T-helper 17 cell (primary cell): ENCODE measurements around the gene TMSB4X. TPM values are rescaled to one million over a fixed set of nuclear protein-coding genes. Genes with fewer than 3 reads are reported as not detected.
"Not testable (repeated sequence)": the region's sequence is repeated elsewhere in the genome, so short reads cannot be mapped to it uniquely, and the experiment has no call there.

Source experiments
- ATAC-seq: fragments of 150-1000 bp; cut with Tn5 transposase; 2 replicates; pipeline ENCODE4 v1.10.0; 2021; ENCODE audit warnings: mild to moderate bottlenecking, moderate library complexity
- DNase-seq, 3 donors: peaks; one replicate each; pipeline versions ENCODE4 v3.0.0 to v3.0.0-alpha.2; 2020 to 2021
- H3K9me3 ChIP-seq: one replicate; pipeline ENCODE4 v1.7.0; 2013; ENCODE audit warnings: low read length, mild to moderate bottlenecking; ENCODE audit not compliant: control insufficient read depth, poor library complexity, severe bottlenecking
- H3K27ac Mint-ChIP-seq: one replicate; pipeline ENCODE4 v1.8.0; 2022; ENCODE audit warnings: mild to moderate bottlenecking, moderate library complexity, mixed read lengths
- H3K27me3 Mint-ChIP-seq: one replicate; pipeline ENCODE4 v1.8.0; 2022; ENCODE audit warnings: mixed read lengths
- H3K36me3 Mint-ChIP-seq: one replicate; pipeline ENCODE4 v1.8.0; 2022; ENCODE audit warnings: low read depth, mixed read lengths
- H3K4me1 Mint-ChIP-seq: one replicate; pipeline ENCODE4 v1.8.0; 2022; ENCODE audit warnings: mild to moderate bottlenecking, mixed read lengths
- H3K4me3 Mint-ChIP-seq: one replicate; pipeline ENCODE4 v1.8.0; 2022; ENCODE audit warnings: mild to moderate bottlenecking, moderate library complexity, mixed read lengths
- total RNA-seq, 4 donors: library from RNA in 2 of 4; stranded (reverse) in 2 of 4; gene quantifications; one replicate each; pipeline ENCODE4 v1.2.3 and lab custom pipeline; 2022 to 2026

TMSB4X gene
- total RNA-seq, 2 donors from 2014 or later, result 5,781 to 7,183 TPM

- no peaks in the 10 kb centered on the region for H3K9me3 ChIP-seq
- H3K4me3 Mint-ChIP-seq, result peak overlapping the region; percentile 59
- DNase-seq (no peak), ATAC-seq (no peak)
- no peaks in the 10 kb centered on the region for H3K27me3 Mint-ChIP-seq
- peaks cover 33% of the 10 kb centered on the region for H3K4me1 Mint-ChIP-seq
- H3K27ac Mint-ChIP-seq, result peak overlapping the region; percentile 95
- no peaks in the 10 kb centered on the region for H3K36me3 Mint-ChIP-seq
These were observed 13.7 kb upstream of the TMSB4X start for GRCh38 chrX:12961196-12961718.

GRCh38 chrX:12962041-12962504 lies 12.8 kb upstream of the TMSB4X start:
- Mint-ChIP-seq H3K4me1 (peaks cover 38% of the 10 kb centered on the region), H3K4me3 (peak overlapping the region; percentile 59), H3K36me3 (no peaks in the 10 kb centered on the region), H3K27ac (peak overlapping the region; percentile 95), H3K27me3 (no peaks in the 10 kb centered on the region)
- ATAC-seq (no peak), DNase-seq (no peak)
- H3K9me3 ChIP-seq, result no peaks in the 10 kb centered on the region

- H3K36me3 Mint-ChIP-seq, H3K27me3 Mint-ChIP-seq: not testable (repeated sequence)
These were observed 11.6 kb upstream of the TMSB4X start for GRCh38 chrX:12963210-12963850.

GRCh38 chrX:12965131-12965940 lies 9.6 kb upstream of the TMSB4X start:
- DNase-seq (no peak), ATAC-seq (no peak)
- Mint-ChIP-seq H3K27ac (no peak overlapping the region), H3K36me3 (no peaks in the 10 kb centered on the region), H3K4me1 (peaks cover 30% of the 10 kb centered on the region), H3K4me3 (no peak overlapping the region), H3K27me3 (no peaks in the 10 kb centered on the region)
- no peaks in the 10 kb centered on the region for H3K9me3 ChIP-seq

More at GRCh38 chrX:12963210-12963850, 11.6 kb upstream of the TMSB4X start:
- peaks cover 39% of the 10 kb centered on the region for H3K4me1 Mint-ChIP-seq
- H3K4me3 Mint-ChIP-seq, ATAC-seq, DNase-seq, H3K27ac Mint-ChIP-seq, H3K9me3 ChIP-seq: not testable (repeated sequence)

- H3K27ac Mint-ChIP-seq, result peak overlapping the region; percentile 100
- no peaks in the 10 kb centered on the region for H3K27me3 Mint-ChIP-seq
- H3K9me3 ChIP-seq, result no peaks in the 10 kb centered on the region
- H3K4me1 Mint-ChIP-seq, result peaks cover 32% of the 10 kb centered on the region
- H3K4me3 Mint-ChIP-seq, result no peak overlapping the region
- ATAC-seq (no peak), DNase-seq (no peak)
- no peaks in the 10 kb centered on the region for H3K36me3 Mint-ChIP-seq
These were observed 8.8 kb upstream of the TMSB4X start for GRCh38 chrX:12966151-12966550.

- peak overlapping the region; percentile 100 for H3K27ac Mint-ChIP-seq
- ATAC-seq (peak; percentile 58), DNase-seq (no peak)
- no peaks in the 10 kb centered on the region for H3K27me3 Mint-ChIP-seq
- peak overlapping the region; percentile 86 for H3K4me3 Mint-ChIP-seq
- peaks cover 27% of the 10 kb centered on the region for H3K4me1 Mint-ChIP-seq
- no peaks in the 10 kb centered on the region for H3K9me3 ChIP-seq
- no peaks in the 10 kb centered on the region for H3K36me3 Mint-ChIP-seq
These were observed 7.0 kb upstream of the TMSB4X start for GRCh38 chrX:12967711-12968465.

GRCh38 chrX:12970691-12971202 lies 4.2 kb upstream of the TMSB4X start:
- DNase-seq (peak in 2 of 3 donors; percentile 27 to 40), ATAC-seq (peak; percentile 64)
- peaks cover 2% of the 10 kb centered on the region for H3K36me3 Mint-ChIP-seq
- peak overlapping the region; percentile 100 for H3K27ac Mint-ChIP-seq
- no peaks in the 10 kb centered on the region for H3K27me3 Mint-ChIP-seq
- H3K9me3 ChIP-seq, result no peaks in the 10 kb centered on the region
- H3K4me3 Mint-ChIP-seq, result peak overlapping the region; percentile 95
- H3K4me1 Mint-ChIP-seq, result peaks cover 33% of the 10 kb centered on the region

GRCh38 chrX:12971282-12972003 lies 3.5 kb upstream of the TMSB4X start:
- H3K9me3 ChIP-seq, result no peaks in the 10 kb centered on the region
- Mint-ChIP-seq H3K36me3 (peaks cover 5% of the 10 kb centered on the region), H3K27me3 (no peaks in the 10 kb centered on the region), H3K27ac (peak overlapping the region; percentile 100), H3K4me1 (peaks cover 35% of the 10 kb centered on the region), H3K4me3 (peak overlapping the region; percentile 95)
- no peak for DNase-seq
- no peak for ATAC-seq

GRCh38 chrX:12972243-12972642 lies 2.7 kb upstream of the TMSB4X start:
- Mint-ChIP-seq H3K4me1 (peaks cover 32% of the 10 kb centered on the region), H3K27ac (peak overlapping the region; percentile 100), H3K4me3 (peak overlapping the region; percentile 95), H3K36me3 (peaks cover 7% of the 10 kb centered on the region), H3K27me3 (no peaks in the 10 kb centered on the region)
- ATAC-seq (no peak), DNase-seq (no peak)
- H3K9me3 ChIP-seq, result no peaks in the 10 kb centered on the region

GRCh38 chrX:12972878-12973560 lies 1.9 kb upstream of the TMSB4X start:
- no peaks in the 10 kb centered on the region for H3K9me3 ChIP-seq
- Mint-ChIP-seq H3K27me3 (no peaks in the 10 kb centered on the region), H3K4me3 (peak overlapping the region; percentile 95), H3K27ac (peak overlapping the region; percentile 100), H3K36me3 (peaks cover 7% of the 10 kb centered on the region), H3K4me1 (peaks cover 31% of the 10 kb centered on the region)
- DNase-seq (no peak), ATAC-seq (no peak)

- peaks cover 34% of the 10 kb centered on the region for H3K4me1 Mint-ChIP-seq
- peaks cover 10% of the 10 kb centered on the region for H3K36me3 Mint-ChIP-seq
- H3K27ac Mint-ChIP-seq, result peak overlapping the region; percentile 100
- peak; percentile 1 for ATAC-seq
- H3K4me3 Mint-ChIP-seq, result peak overlapping the region; percentile 95
- H3K27me3 Mint-ChIP-seq, result no peaks in the 10 kb centered on the region
- peak in 1 of 3 donors; percentile 26 for DNase-seq
- H3K9me3 ChIP-seq, result no peaks in the 10 kb centered on the region
These were observed 1.2 kb upstream of the TMSB4X start for GRCh38 chrX:12973561-12974304.
